ENCODE results near the gene NMNAT2. TPM values are rescaled to one million over a fixed set of nuclear protein-coding genes. Genes with fewer than 3 reads are reported as not detected.

NMNAT2 gene
- total and polyA plus RNA-seq, 2 of the 13 experiments (the other 11 are each of a cell fraction or from before 2014, with no cell fraction given): not detected

DNA sequence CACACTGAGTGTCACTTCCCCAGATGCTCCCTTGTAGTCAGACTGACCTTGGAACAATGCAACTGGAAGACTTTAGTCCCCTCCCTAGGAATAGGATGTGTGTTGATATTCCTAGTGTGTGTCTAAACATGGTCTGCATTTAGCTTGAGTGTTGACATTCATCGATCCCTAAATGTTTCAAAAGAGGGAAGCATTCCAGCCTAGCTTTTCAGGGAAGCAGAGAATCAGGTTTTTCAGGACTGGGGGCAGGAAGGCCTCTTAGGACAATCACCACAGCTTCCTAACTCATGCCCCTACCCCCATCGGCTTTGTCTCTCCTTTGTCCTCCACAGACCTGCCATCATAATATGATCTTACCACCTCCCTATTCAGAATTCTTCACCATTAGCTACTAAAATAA is 43.4 kb downstream of the NMNAT2 start (continued):
- TF ChIP-seq, protein P1, sequence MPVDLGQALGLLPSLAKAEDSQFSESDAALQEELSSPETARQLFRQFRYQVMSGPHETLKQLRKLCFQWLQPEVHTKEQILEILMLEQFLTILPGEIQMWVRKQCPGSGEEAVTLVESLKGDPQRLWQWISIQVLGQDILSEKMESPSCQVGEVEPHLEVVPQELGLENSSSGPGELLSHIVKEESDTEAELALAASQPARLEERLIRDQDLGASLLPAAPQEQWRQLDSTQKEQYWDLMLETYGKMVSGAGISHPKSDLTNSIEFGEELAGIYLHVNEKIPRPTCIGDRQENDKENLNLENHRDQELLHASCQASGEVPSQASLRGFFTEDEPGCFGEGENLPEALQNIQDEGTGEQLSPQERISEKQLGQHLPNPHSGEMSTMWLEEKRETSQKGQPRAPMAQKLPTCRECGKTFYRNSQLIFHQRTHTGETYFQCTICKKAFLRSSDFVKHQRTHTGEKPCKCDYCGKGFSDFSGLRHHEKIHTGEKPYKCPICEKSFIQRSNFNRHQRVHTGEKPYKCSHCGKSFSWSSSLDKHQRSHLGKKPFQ (CRISPR knock-in tag; IDR thresholded peaks at IDR 0.05; ENCODE audit: insufficient replicate concordance): no peak
- TF ChIP-seq, protein P2, sequence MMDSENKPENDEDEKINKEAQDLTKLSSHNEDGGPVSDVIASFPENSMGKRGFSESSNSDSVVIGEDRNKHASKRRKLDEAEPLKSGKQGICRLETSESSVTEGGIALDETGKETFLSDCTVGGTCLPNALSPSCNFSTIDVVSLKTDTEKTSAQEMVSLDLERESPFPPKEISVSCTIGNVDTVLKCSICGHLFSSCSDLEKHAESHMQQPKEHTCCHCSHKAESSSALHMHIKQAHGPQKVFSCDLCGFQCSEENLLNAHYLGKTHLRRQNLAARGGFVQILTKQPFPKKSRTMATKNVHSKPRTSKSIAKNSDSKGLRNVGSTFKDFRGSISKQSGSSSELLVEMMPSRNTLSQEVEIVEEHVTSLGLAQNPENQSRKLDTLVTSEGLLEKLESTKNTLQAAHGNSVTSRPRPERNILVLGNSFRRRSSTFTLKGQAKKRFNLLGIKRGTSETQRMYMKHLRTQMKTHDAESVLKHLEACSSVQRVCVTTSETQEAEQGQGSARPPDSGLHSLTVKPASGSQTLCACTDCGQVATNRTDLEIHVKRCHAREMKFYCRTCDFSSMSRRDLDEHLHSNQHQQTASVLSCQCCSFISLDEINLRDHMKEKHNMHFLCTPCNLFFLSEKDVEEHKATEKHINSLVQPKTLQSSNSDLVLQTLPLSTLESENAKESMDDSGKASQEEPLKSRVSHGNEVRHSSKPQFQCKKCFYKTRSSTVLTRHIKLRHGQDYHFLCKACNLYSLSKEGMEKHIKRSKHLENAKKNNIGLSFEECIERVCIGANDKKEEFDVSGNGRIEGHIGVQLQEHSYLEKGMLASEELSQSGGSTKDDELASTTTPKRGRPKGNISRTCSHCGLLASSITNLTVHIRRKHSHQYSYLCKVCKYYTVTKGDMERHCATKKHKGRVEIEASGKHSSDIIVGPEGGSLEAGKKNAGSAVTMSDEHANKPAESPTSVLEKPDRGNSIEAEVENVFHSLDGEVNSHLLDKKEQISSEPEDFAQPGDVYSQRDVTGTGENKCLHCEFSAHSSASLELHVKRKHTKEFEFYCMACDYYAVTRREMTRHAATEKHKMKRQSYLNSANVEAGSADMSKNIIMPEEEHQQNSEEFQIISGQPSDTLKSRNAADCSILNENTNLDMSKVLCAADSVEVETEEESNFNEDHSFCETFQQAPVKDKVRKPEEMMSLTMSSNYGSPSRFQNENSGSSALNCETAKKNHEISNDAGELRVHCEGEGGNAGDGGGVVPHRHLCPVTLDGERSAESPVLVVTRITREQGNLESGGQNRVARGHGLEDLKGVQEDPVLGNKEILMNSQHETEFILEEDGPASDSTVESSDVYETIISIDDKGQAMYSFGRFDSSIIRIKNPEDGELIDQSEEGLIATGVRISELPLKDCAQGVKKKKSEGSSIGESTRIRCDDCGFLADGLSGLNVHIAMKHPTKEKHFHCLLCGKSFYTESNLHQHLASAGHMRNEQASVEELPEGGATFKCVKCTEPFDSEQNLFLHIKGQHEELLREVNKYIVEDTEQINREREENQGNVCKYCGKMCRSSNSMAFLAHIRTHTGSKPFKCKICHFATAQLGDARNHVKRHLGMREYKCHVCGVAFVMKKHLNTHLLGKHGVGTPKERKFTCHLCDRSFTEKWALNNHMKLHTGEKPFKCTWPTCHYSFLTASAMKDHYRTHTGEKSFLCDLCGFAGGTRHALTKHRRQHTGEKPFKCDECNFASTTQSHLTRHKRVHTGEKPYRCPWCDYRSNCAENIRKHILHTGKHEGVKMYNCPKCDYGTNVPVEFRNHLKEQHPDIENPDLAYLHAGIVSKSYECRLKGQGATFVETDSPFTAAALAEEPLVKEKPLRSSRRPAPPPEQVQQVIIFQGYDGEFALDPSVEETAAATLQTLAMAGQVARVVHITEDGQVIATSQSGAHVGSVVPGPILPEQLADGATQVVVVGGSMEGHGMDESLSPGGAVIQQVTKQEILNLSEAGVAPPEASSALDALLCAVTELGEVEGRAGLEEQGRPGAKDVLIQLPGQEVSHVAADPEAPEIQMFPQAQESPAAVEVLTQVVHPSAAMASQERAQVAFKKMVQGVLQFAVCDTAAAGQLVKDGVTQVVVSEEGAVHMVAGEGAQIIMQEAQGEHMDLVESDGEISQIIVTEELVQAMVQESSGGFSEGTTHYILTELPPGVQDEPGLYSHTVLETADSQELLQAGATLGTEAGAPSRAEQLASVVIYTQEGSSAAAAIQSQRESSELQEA (CRISPR knock-in tag; IDR thresholded peaks at IDR 0.05; ENCODE audit: not compliant biosample characterization): no peak
- TF ChIP-seq ZNF605 (CRISPR knock-in tag; IDR thresholded peaks at IDR 0.05) (no peak), ETV5 (CRISPR knock-in tag; IDR thresholded peaks at IDR 0.05; ENCODE audit: borderline replicate concordance) (no peak), ZSCAN20 (CRISPR knock-in tag; IDR thresholded peaks at IDR 0.05; ENCODE audit: borderline replicate concordance) (no peak), ZNF101 (CRISPR knock-in tag; IDR thresholded peaks at IDR 0.05; ENCODE audit: borderline replicate concordance, low read depth) (no peak), AGO2 (optimal IDR thresholded peaks at IDR 0.05; ENCODE audit: low read depth, low read length) (no peak), KLF13 (CRISPR knock-in tag; IDR thresholded peaks at IDR 0.05) (no peak), KAT8 (CRISPR knock-in tag; IDR thresholded peaks at IDR 0.05) (no peak), DR1 (CRISPR knock-in tag; IDR thresholded peaks at IDR 0.05) (no peak), FOXO1 (CRISPR knock-in tag; IDR thresholded peaks at IDR 0.05) (no peak; the same call in 1 of the 2 replicates), ZNF883 (CRISPR knock-in tag; IDR thresholded peaks at IDR 0.05; ENCODE audit: not compliant biosample characterization) (no peak), ZFX (CRISPR knock-in tag; IDR thresholded peaks at IDR 0.05; ENCODE audit: low read depth) (no peak), ZNF782 (CRISPR knock-in tag; IDR thresholded peaks at IDR 0.05; ENCODE audit: borderline replicate concordance) (no peak), FOXA1 (IDR thresholded peaks at IDR 0.05) (no peak), FOXA1 (CRISPR knock-in tag; IDR thresholded peaks at IDR 0.05) (0 out of 2 replicates have a peak, but pooled peaks have one; percentile 15), ZNF616 (CRISPR knock-in tag; IDR thresholded peaks at IDR 0.05; ENCODE audit: low read depth) (no peak), EP300 (IDR thresholded peaks at IDR 0.05; ENCODE audit: low read depth in 2 of 2, low read length in 2 of 2) (0 out of 4 replicates have a peak, but pooled peaks of 1 of the 2 experiments have one; percentile 25), EP300 (CRISPR knock-in tag; IDR thresholded peaks at IDR 0.05; ENCODE audit: borderline replicate concordance) (no peak), ZNF329 (CRISPR knock-in tag; IDR thresholded peaks at IDR 0.05; ENCODE audit: low read depth) (no peak), NAIF1 (CRISPR knock-in tag; IDR thresholded peaks at IDR 0.05; ENCODE audit: borderline replicate concordance) (no peak), ZNF761 (CRISPR knock-in tag; conservative IDR thresholded peaks at IDR 0.05) (no peak), ZNF225 (CRISPR knock-in tag; IDR thresholded peaks at IDR 0.05) (no peak)

Measured in HepG2 (cell line).